Measurements from ENCODE around the gene ITPRIPL1.
A peak's percentile ranks its signal among the peaks of the same experiment; 100 is the strongest.

The ITPRIPL1 gene

DNA sequence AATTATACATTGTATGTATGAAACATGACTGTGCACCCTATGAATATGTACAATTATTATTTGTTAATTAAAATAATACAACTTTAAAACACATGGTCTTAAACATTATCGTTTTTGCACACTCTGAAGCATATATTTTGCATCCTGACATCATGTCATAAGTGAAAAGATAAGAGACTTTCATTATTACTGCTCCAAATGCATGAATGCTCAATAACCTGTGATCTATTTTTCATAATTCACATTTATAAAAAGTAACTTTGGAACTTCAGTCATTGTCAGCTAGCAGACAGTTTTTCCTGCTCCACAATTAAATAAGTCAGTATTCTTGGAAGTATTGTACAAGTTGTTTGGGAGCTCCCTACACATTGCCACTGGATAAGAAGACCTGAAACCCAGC lies 1.3 kb upstream of the ITPRIPL1 start:
- DNase-seq (ENCODE audit: low spot score), result no peak

DNA sequence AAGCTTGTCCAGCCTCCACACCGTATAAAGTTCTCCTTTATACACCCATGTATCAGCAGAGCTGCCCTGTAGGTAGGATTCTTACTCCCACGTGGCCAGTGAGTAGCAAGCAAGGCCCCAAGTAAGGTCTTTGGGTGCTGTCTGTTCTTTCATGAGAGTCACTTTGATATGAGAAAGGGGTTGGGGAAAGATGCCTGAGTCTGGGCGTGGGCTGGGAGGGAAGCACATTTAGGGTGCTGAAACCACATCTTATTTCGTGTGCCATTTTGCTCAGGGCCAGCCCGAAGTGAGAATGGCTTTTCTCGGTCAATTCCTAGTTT lies 436 bp upstream of the ITPRIPL1 start:
- DNase-seq (ENCODE audit: low spot score), result peak; percentile 61

DNA sequence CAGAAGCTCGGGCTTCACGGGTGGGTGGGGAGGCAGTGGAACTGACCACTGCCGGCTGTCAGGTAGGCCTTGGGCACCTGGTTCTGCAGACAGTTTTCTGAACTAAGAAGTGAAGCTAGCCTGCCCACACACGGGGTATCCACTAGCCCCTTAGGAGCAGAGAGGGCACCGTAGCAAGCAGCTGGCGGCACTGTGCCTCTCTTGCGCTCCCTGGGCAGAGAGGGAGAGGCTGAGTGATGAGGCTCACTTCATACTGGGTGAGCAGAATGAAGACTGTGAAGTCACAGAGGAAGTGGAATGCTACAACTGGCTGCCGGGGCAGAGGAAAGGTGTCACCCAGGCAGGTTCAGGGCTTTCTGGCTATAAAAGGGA lies 753 bp downstream of the ITPRIPL1 start:
- DNase-seq (ENCODE audit: low spot score), result peak; percentile 62

DNA sequence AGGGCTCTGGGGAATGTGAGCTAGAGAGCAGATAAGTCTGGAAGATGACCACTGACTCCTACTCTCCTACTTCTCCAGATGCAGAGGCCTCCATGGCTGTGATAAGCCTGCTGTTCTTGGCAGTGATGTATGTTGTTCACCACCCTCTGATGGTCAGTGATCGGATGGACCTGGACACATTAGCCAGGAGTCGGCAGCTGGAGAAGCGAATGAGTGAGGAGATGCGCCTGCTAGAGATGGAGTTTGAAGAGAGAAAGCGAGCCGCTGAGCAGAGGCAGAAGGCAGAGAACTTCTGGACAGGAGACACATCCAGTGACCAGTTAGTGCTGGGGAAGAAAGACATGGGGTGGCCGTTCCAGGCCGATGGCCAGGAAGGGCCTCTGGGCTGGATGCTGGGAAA lies 1.4 kb downstream of the ITPRIPL1 start:
- DNase-seq (ENCODE audit: low spot score), result no peak

DNA sequence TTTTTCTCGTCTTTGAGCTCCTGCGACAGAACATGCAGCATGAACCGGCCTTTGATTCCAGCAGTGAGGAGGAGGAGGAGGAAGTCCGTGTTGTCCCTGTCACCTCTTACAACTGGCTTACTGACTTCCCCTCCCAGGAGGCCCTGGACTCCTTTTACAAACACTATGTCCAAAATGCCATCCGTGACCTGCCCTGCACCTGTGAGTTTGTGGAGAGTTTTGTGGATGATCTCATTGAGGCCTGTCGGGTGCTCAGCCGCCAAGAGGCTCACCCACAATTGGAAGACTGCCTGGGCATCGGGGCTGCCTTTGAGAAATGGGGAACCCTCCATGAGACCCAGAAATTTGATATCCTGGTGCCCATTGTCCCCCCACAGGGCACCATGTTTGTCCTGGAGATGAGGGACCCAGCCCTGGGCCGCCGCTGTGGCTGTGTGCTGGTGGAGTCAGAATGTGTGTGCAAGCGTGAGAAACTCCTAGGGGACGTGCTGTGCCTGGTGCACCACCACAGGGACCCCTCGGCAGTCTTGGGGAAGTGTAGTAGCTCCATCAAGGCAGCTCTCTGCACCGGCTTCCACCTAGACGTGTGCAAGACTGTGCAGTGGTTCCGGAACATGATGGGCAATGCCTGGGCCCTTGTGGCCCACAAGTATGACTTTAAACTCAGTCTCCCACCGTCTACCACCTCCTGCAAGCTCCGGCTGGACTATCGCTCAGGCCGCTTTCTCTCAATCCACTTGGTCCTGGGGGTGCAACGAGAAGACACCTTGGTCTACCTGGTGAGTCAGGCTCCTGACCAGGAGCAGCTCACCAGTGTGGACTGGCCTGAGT lies 2.1 kb downstream of the ITPRIPL1 start:
- no peak for DNase-seq (ENCODE audit: low spot score)

DNA sequence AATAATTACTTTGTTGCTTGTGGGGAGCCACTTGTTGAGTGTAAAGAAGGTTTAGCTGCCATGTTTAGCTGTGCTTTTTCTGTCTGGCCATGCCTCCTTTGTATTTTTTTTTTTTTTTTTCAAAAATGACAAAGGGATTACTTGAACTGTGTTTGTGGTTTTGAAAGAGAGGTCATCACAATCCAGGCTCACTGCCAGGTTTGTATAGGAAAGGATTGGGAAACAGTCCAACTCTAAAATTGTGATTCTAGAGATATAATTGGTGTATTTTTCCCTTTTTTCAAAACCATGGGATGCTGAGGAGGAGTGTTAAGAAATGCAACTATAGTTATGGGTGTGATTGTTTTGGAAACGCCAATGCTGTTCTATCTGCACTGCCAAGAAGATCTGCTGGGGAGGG lies 4.3 kb downstream of the ITPRIPL1 start:
- no peak for DNase-seq (ENCODE audit: low spot score)

DNA sequence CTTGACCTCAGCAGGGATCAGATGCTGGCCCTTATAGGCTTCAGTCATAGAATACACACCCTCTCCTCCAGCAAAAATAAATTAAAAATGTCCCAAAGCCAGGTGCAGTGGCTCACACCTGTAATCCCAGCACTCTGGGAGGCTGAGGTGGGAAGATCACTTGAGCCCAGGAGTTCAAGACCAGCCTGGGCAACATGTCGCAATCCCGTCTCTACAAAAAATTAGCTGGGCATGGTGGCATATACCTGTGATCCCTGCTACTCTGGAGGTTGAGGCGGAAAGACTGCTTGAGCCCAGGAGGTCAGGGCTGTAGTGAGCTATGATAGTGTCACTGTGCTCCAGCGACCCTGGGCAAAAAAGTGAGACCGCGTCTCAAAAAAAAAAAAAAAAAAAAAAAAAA lies 4.8 kb downstream of the ITPRIPL1 start:
- no peak for DNase-seq (ENCODE audit: low spot score)

DNA sequence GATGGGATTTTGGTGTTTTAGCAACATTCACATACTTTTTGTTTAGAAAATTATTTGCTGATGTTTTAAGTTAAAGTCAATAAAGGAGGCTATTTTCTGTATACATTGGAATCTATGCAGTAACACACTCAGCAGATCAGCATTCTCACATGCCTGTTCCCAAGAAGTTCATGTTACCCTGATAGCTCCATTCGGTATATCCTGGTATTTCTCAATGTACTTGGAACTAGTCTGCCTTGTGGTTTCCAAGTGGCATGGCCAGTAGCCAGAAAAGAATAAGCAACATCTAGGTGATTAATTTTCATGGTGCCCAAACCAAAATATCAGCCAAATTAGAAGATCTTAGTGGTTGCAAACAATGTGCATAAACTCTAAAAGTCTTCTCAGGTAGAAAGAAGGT lies 5.3 kb downstream of the ITPRIPL1 start:
- DNase-seq (ENCODE audit: low spot score), result no peak

DNA sequence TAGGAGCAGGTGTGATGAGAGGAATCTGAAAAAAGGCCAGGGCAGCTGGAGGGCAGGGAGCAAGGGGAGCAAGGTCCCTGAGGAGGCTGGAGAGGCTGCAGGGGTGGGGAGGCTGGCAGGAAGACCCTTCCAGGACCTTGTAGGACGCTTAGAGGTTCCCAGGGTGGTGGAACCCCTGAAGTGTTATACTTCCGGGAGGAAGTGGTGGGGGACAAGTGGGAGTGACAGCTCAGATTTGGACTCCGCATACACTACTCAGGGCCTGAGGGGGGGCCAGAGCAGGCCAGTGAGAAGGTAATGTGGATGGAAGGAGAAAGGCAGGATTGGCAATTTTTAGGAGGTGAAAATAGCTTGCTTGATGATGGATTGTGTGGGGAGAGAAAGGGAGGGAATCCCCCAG lies 8.6 kb downstream of the ITPRIPL1 start:
- DNase-seq (ENCODE audit: low spot score), result no peak

DNA sequence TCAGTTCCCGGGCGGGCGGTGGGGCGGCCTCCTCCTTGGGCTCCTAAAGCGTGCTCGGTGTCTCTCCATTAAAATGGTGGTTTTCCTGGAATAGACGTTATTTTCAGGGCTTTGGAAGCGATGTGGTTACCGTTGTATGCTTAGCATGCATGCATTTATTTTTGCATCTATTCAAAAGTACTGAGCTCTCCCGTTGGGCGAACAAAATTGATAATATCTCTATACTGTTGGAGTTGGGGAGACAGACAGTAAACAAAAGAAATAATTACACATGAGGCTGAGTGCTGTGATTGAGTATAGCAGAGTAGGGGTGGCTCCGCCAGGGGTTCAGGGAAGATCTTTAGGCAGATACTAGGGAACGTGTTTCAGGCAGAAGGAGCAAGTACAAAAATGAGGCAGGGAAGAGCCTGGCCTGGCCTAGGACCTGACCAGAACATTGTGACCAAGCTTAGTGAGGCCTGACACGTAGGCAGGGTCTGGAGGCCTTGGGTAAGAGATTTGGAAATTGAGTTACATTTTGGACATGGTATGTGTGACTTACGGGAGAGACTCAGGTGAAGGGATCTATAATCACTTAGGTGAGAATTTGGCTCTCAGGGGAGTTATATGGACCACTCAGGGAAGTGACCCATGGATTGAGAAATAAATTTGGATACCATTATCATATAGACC lies 11.1 kb downstream of the ITPRIPL1 start:
- DNase-seq (ENCODE audit: low spot score), result no peak

DNA sequence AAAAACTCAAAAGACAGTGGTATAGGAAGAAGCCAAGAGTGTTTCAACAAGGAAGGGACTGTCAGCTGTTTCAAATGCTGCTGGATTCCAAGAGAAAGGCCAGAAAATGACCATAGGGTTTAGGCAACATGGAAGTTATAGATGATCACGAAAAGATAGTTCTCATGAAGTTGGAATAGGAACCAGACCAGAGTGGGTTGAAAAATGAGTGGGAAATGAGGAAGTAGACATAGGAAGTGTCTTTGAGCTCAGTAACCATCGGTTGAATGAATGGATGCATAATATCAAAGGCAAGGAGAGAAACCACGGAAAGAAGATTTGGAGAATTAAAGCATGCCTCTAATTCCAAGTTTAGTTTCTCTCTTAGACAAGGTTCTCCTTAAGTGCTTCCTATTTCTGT lies 11.8 kb downstream of the ITPRIPL1 start:
- DNase-seq (ENCODE audit: low spot score), result no peak

DNA sequence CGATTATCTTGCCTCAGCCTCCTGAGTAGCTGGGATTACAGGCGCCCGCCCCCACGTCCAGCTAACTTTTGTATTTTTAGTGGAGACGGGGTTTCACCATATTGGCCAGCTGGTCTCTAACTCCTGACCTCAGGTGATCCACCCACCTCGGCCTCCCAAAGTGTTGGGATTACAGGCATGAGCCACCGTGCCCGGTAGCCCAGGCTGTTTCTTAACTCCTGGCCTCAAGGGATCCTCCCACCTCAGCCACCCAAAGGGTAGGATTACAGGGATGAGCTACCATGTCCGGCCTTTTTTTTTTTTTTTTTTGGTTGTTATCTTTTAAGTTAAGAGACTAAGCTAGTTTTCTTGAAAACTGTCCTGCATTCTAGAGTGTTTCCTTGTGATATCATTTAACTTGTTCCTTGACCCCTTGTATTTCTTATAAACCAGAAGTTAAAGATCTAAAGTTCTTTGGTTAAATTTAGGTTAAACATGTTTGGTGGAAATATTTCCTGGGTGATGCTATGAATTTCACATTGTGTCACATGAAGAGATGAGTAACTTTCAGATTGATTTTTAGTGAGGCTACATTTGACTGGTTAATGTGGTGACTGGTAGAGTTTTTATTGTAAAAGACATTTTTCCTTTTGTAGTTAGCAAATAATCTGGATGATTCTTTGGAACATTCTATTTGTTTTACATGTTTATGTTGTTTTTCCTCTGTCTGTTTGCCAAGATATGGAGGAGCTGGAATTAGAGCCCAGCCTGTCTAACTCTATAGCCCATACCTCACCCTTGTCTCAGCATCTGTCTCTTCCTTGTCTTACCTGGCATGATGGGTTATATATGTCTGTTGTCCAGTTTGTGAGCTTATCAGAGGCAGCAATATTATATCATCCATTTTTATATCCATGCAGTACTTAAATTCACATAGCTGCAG lies 15.6 kb downstream of the ITPRIPL1 start:
- no peak for DNase-seq (ENCODE audit: low spot score)

DNA sequence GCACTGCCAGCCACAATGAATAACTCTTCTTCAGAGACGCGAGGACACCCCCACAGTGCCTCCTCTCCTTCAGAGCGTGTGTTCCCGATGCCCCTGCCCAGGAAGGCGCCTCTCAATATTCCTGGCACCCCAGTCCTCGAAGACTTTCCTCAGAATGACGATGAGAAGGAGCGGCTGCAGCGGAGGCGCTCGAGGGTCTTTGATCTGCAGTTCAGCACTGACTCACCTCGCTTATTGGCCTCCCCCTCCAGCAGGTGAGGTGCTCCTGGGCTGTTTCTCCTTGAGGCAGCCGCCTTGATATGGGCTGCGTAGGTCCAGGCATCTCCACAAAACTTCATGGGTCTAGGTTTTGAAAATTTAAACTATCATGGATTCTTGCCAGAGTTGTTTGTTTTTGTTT lies 16.5 kb downstream of the ITPRIPL1 start:
- DNase-seq (ENCODE audit: low spot score), result no peak

DNA sequence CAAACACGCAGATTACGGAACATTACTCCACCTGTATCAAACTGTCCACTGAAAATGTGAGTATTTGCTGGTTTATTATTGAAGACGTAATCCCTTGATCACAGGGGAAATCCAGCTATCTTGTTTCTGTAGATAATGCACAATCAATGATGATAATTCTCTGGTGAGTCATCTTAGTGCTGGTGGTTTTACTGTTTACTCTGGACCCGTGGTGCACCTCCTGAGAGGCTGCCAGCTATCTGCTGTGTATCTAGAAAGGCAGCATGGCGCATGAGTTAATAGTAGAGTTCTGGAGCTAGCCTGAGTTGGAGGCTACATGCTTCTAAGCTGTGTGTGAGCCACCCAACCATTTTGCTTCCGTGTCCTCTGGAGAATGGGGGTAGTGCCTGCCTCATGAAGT lies 17.0 kb downstream of the ITPRIPL1 start:
- no peak for DNase-seq (ENCODE audit: low spot score)

DNA sequence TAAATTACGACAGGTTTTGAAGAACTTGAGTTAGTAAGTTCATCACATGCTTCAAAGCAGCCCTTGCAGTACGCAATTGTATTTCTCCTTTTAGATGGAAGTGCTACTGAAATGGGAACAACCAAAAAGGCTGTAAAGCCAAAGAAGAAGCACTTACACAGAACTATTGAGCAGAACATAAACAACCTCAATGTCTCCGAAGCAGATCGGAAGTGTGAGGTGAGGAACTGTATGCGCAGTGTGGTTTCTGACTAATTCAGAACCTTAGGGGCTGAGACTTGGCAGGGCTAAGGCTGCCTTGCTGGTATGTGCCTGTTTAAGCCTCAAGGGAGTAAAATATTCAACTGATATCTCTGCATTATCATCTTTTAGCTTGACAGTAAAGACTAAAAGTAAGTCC lies 18.9 kb downstream of the ITPRIPL1 start:
- no peak for DNase-seq (ENCODE audit: low spot score)

DNA sequence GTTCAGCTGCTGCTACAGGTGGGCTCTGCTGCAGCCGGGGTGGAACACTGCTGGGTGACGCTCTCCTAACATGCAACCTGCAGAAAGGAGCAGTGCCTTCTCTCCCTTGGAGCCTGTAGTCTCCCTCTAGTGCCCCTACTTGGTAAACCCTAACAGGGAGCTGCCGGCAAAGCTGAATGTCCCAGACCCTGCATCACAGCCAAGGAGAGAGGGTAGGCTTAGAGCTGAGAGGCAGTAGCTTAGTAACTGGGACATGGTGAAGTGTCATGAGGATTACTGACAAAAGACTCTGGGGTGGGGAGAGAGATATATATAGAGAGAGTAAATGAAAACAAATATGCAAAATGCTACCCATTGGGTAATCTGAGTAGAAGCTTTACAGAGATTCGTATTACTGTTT lies 20.3 kb downstream of the ITPRIPL1 start:
- DNase-seq (ENCODE audit: low spot score), result no peak

DNA sequence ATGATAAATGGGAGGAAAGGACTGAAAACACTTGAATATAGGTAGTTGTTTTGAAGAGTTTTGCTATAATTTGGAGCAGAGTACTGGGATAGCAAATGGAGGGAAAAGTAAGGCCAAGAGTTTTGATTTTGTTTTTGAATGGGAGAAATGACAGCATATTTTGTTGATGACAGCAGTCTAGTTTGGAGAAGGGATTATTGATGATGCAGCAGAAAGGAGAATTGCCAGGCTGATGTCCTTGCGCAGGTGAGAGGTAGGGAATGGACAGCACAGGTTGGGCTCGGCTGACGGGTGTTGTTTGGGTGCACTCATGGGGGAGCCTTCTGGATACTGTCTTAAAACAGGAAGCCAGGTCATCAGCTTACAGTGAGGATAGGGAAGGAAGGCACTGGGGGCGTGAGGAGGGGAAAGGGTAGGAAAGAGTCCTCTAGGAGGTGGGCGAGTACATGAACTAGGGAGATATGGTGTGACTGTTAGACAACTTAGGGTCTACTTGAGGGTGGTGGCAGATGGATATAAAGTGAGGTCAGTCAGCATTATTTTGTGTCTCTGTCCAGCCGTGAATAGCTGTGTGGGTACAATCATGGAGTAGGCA lies 20.8 kb downstream of the ITPRIPL1 start:
- DNase-seq (ENCODE audit: low spot score), result no peak

DNA sequence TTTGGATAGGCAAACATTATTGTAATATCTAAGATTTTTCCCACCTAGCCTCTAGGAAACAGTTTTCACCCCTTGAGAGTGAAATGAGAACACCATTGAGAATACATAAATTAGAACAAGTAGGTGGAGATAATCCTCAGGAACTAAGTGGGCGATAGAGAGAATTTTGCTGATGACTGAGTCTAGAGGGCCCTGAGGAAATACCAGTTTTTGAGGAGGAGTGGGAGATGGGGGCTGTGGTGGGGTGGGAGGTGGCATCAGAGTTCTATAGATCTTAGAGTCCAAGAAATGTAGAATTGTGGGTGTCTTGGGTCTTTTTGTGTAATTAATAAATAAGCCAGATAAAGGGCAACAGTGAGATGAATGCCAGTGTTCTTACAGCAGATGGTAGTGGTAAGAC lies 22.3 kb downstream of the ITPRIPL1 start:
- DNase-seq (ENCODE audit: low spot score), result no peak

DNA sequence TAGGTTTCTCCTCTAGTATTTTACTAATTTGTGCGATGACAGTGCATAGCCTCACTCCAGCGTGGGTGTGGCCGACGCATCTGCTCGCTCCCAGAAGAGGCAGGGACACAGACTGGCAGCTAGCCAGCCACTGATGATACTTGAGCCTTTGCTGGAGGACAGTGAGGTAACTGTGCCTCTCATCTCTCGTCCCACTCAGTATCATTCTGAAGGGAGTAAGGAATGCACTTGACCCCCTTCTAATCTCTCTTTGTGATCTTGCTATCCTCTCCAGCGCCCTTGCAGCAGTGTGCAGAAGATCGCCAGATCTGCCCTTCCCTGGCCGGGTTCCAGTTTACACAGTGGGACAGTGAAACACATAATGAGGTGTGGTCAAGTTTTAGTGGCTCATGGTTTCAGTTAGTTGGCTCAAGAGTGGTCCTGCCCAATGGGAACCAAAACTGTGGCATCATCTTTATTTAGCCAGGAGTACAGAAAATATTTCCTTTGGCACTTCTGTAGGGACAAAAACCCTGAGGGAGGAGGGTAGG lies 28.0 kb downstream of the ITPRIPL1 start:
- DNase-seq (ENCODE audit: low spot score), result no peak

DNA sequence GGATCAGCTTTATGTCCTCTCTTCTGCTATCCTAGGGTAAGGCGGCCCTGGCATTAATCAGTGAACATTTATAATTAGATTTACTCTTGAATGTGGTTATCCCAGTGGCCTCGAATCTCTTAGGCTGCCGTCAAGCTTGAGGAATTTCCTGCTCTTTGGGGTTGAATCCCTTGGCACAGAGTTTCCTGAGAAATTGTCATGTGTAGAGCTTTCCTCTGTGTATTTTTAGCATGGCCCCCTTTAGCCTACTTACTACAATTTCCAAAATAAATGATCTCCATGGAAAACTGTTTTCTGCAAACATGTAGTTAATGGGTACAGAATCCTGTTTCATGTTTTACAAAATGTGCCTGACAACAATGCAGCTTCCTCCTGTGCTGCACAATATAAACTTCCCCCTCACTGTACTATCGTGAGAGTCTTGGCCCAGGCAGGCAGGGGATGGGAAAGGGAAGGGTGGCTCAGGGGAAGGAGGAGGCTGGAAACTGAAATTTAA lies 28.5 kb downstream of the ITPRIPL1 start:
- DNase-seq (ENCODE audit: low spot score), result no peak

DNA sequence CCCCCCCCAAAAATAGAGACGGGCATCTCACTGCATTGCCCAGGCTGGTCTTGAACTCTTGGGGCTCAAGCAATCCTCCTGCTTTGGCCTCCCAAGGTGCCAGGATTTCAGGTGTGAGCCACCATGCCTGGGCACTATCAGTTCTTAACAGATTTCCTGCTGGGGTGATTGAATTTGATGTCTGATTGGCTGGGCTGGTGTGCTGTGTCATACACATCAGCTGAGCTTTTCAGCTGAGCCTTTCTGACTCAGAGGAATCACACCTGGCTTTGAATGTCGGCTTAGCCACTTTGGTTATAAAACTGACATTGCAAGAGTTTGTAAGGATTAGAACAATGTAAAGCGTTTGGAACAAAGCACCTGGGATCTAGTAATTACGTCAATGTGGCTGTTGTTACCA lies 29.4 kb downstream of the ITPRIPL1 start:
- no peak for DNase-seq (ENCODE audit: low spot score)

DNA sequence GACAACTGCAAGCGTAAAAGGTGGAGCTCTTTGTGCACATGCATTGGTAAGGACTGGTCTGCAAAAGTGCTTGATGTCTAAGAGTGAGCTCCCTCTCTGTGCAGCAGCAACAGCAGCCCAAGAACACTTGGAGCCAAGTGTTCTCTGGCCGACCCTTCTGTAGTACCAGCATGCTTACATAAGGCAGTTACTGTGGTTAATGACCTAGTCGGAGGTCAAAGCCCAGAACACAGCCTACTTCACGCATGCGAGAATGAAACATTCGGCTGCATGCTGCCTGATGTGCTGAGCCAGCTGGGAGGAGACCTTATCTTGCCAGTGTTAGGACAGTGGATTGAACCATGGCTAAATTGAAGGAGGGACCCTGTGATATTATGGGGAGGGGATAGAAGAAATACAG lies 31.8 kb downstream of the ITPRIPL1 start:
- DNase-seq (ENCODE audit: low spot score), result no peak
